HL-60/S4 (cell line): ENCODE measurements around the gene MAP2K7.
"Not testable (repeated sequence)": the region's sequence is repeated elsewhere in the genome, so short reads cannot be mapped to it uniquely, and the experiment has no call there.

Source experiments
- in situ Hi-C: fragments of 300-500 bp; cut with MboI; formaldehyde crosslinking; loops from 2 replicates; pipeline ENCODE4 v1.14.3; 2022; ENCODE audit warnings: low sequenced_read_pairs

The MAP2K7 gene

GRCh38 chr19:7961082-7961481, 57.4 kb downstream of the MAP2K7 start:
- in situ Hi-C loops: not testable (repeated sequence)

DNA sequence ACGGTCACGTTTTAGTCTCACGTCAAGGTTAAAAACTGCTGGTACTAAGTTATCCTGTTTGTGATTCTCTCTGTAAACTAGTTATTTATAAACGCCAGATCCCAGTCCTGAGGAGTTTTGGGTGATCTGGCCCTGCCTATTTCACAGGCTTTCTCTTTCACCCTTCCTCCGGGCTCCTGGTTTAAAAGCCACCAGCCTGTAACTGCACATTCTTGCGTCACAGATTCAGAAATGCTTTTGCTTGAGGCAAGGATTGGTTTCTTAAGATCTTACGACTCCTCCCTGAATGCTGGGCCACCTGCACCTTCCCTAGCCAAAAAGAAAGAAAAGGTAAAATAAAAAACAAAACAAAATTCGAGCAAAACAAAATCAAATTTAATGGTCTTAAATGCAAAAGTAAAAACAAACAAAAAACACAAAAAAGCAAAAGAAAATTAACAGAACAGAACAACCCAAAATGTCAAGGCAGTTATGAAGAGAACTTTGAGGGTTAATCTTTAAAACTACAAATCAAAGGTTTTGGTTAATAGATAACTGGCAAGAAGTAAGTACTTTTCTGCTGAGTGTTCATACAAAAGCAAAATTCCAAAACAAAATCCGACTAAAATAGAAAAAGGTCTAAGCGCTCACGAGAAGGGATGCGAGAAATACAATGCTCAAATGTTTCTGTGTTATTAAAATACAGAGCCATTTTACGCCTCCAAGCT, 58.4 kb downstream of the MAP2K7 start:
- in situ Hi-C loops: no loop called here

- in situ Hi-C loops: no loop called here
Observed at GRCh38 chr19:7962644-7963268, 59.1 kb downstream of the MAP2K7 start.

GRCh38 chr19:7963566-7963965, 59.9 kb downstream of the MAP2K7 start:
- in situ Hi-C loops: no loop called here
